HG02938 (cell line): ENCODE results near the gene CCL19.
"Not testable (repeated sequence)": the region's sequence is repeated elsewhere in the genome, so short reads cannot be mapped to it uniquely, and the experiment has no call there.

ENCODE experiments used
- ATAC-seq: cut with Tn5 transposase; IDR thresholded peaks from one replicate; pipeline ENCODE4 v1.9.1; 2021; ENCODE audit warnings: mild to moderate bottlenecking, moderate library complexity; ENCODE audit not compliant: unreplicated experiment

CCL19 gene

DNA sequence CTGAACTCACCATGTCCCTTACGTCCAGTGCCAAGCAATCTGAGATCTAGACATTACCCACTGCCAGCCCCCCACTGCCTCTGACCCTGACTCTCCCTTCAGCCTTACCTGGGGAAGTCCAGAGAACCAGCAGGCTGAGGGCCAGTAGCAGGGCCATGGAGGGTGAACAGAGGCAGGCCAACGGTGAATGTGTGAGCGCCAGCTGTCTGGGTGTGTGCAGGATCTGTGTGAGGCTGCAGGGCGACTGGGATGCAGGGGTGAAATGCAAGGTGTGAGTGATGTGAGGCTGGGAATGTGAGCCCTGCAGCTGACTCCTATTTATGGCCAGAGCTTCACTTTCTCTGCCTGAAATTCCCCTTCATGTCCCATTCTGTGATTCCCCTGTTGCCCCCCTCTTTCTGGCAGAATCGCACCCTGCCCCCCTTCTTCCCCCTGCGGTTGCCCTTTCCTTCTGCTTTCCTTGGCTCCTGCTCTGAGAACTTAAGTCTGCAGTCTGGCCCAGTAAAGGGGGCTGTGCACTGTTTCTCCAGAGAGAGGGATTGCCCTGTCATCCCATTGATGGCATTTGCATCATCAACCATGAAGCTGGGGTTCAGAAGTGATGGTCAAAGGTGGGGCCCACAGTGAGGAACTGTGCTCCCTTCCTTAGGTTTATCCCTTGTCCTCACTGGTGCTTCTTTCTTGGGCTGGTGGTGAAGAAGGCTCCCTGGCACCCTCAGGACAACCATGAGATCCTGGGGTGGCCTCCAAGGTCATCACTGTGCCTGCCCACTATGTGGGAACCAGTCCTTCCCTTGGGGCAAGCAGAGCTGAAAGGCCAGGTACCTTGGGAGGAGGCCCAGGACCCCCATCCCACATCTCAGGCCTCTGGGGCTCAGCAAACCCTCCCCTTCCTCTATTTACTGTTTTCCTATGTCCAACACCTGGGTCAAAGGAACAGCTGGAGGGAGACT lies at the start of gene CCL19:
CCL19 (minus strand) TSS at position 294 of the 953 bp plus-strand sequence; CDS start at position 157, 137 bp downstream.
- ATAC-seq, result no peak

DNA sequence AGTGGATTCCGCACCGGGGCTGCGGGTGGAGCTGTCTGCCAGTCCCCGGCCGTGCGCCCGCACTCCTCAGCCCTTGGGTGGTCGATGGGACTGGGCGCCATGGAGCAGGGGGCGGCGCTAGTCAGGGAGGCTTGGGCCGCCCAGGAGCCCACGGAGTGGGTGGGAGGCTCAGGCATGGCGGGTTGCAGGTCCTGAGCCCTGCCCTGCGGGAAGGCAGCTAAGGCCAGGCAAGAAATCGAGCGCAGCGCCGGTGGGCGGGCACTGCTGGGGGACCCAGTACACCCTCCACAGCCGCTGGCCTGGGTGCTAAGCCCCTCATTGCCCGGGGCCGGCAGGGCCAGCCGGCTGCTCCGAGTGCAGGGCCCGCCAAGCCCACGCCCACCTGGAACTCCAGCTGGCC lies 49.1 kb upstream of the CCL19 start:
- ATAC-seq, result not testable (repeated sequence)

- no peak for ATAC-seq
Observed at GRCh38 chr9:34737677-34738260, 46.7 kb upstream of the CCL19 start.

GRCh38 chr9:34734720-34735119 lies 43.6 kb upstream of the CCL19 start:
- no peak for ATAC-seq

DNA sequence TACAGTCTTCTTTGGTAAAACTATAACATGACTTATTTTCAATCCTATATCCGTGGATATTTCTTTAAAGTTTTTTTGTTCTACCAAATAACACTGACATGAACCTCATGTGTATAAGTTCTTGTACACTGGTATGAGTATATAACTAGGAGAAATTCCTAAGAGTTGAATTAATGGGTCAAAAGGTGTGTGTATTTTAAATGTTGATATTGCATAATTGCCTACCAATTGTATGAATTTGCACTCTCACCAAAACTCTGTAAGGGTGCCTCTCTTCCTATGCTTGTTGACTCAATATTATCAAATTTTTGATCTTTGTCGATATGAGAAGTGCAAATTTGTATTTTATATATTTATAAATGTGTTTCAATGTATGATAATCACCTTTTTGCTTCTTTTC lies 41.8 kb upstream of the CCL19 start:
- no peak for ATAC-seq

- no peak for ATAC-seq
Observed at GRCh38 chr9:34732478-34732877, 41.4 kb upstream of the CCL19 start.

DNA sequence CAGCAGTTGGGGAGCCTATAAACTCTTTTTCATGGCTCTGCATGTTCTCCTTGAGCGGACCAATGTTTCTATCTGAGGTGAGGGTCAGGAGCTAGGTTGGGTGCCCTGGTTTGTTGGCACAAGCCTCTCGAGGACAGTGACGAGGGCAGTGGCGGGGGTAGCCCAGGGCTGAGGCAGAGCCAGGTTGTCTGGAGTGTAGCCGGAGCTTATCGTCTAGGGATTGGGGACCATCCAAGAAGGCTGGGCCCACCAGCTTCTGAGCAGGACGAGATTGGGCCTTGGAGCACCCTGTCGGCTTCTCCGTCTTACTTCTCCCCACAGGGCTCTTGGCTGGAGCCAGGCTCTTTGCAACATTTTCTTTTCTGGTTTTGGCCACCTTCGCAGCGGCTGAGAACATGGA lies 32.1 kb upstream of the CCL19 start:
- no peak for ATAC-seq

DNA sequence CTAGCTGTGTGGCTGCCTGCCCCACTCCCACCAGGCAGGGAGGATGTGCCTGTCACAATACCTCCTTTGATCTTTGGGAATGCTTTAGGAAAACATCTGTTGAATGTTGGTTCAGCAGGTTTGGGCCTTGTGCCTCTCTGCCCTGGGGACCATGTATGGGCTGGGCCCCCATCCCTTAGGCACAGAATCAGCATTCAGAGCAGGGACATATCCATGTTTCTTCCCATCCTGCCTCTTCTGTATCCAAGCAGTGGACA lies 28.6 kb upstream of the CCL19 start:
- not testable (repeated sequence) for ATAC-seq

DNA sequence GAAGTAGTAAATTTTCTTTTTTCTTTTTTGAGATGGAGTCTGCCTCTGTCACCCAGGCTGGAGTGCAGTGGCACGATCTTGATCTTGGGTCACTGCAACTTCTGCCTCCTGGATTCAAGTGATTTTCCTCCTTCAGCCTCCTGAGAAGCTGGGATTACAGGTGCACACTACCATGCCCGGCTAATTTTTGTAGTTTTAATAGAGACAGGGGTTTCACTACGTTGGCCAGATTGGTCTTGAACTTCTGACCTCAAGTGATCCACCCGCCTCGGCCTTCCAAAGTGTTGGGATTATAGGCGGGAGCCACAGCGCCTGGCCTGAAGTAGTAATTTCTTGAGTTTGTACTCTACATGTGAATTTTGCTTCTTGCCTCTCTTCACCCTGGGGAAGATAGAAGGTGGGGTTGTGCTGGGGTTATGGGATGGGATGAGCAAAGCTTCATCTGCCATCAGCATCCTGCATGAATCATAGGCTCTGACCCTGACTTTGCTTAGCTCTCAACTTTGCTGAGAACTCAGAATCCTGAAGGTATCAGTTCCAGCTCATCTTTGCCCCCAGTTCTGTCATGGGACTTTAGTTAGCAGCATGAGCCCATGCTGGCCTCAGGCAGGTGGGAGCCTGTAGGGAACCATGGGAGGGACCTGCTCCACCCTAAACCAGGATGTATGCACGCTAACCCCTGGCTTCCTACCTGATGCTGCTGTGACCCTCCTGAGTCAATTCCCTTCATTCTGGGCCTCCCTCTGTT lies 28.1 kb upstream of the CCL19 start:
- no peak for ATAC-seq

GRCh38 chr9:34717996-34718614 lies 27.0 kb upstream of the CCL19 start:
- no peak for ATAC-seq

DNA sequence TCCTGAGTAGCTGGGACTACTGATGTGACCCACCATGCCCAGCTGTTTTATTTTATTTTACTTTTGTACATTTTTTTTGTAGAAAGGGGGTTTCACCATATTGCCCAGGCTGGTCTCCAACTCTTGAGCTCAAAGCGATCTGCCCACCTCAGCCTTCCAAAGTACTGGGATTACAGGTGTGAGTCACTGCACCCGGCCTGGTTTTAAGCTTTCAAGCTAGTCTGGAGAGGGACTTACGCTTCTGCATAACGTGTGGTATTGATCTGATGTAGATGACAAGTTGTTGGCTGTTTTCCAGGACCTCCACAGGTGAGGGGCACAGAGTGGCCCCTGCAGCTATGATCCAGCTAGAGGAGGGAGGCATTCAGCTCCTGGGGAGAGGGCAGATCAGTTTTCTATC lies 25.6 kb upstream of the CCL19 start:
- no peak for ATAC-seq

DNA sequence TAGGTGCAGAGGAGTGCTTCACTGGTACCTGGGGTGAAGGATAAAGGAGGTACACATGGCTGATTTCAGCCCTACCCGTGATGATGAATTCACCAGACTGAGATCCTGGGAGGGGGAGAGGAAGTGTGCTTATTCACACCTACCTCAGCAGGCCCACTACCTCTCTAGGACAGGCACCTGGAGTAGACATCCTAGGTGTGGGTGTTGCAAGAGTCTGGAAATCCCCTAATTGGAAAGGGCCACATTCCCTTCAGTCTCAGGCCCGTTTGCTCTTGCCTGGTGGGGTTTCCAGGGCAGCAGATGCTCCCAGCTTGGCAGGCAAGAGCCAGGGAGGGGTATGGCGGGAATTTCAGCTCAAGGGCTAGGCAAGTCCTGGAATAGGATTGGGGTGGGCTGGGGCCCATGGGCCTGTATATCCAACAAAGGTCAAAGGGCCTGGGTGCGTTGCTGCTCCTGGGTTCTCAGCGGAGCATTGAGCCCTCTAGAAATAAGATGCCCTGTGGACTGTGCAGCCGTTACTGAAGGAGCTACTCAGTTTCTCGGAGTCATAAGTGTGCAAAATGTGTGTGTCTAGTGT lies 24.7 kb upstream of the CCL19 start:
- ATAC-seq, result no peak

DNA sequence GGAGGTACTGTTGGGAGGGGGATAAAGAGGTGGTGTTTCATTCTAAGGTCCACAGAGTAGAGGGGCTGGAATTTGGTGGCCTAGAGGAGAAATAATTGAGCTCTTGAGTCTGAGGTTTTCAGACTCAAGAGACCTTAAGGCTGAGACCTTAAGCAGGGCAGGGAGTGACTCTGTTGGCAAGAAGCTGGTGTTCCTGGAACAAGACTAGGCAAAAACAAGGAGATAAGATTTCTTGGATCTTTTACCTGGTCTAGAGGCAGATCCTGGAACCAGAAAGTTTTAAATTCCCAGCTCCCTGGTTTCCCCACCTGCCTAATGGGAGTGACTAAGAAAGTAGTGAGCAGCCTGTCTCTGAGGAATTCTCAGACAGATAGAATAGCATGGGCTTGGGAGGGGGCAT lies 22.9 kb upstream of the CCL19 start:
- no peak for ATAC-seq

- no peak for ATAC-seq
Observed at GRCh38 chr9:34712140-34712539, 21.1 kb upstream of the CCL19 start.

DNA sequence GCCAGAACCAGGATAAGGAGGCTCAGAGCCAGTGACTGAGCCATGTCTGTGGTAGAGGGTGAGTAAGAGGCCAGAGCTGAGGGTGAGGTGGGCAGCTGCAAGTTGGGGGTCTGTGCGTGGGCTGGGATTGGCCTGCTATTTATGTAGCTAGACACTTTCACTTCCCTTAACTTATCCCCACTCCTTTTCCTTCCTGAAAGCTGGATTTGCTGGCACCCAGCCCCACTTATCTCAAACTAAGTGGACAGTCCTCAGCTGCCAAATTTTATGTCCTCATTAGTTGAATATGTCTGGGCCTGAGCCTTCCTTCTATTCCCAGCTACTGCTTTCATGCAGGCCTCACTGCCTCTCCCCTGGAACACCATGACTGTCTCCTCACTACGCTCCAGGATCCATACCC lies 18.9 kb upstream of the CCL19 start, which contains the start of gene CCL21:
CCL21 (minus strand) TSS at position 114 of the 400 bp plus-strand sequence; CDS start at position 44, 70 bp downstream.
- ATAC-seq, result no peak

DNA sequence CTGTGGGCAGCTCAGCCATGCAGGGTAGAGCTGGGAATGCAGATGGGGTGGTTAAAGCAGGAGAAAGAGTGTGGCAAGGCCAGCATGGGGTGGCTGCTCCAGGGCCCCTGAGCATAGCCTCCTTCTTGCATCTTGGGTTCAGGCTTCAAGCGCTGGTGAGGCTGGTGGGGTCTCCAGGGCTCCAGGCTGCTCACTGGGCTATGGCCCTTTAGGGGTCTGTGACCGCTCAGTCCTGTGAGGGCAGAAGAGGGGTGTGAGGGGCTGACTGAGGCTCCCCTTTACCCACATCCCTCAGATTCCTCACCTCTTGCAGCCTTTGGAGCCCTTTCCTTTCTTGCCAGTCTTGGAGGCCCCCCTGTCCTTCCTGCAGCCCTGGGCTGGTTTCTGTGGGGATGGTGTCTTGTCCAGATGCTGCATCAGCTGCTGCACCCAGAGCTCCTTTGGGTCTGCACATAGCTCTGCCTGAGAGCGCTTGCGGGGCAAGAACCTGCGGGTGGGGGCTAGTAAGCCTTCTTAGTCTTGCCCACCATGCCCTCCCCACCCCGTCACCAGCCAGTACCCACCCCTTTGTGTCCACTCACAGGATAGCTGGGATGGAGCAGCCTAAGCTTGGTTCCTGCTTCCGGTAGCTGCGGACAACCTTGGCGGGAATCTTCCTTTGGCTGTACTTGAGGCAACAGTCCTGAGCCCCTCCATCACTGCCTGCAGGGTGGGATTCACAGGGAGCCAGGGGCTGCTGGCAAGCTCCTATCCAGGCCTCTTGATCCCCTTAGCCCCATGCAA lies 18.3 kb upstream of the CCL19 start:
- ATAC-seq, result no peak

- no peak for ATAC-seq
Observed at GRCh38 chr9:34707130-34707529, 16.1 kb upstream of the CCL19 start.

GRCh38 chr9:34701769-34702736 lies 11.0 kb upstream of the CCL19 start:
- ATAC-seq, result no peak
